ENCODE measurements around the gene RBMS3.

- TF ChIP-seq POLR2A (IDR thresholded peaks at IDR 0.05) (no peak), POLR2AphosphoS5 (IDR thresholded peaks at IDR 0.05) (no peak)
- TF ChIP-seq, protein P1, sequence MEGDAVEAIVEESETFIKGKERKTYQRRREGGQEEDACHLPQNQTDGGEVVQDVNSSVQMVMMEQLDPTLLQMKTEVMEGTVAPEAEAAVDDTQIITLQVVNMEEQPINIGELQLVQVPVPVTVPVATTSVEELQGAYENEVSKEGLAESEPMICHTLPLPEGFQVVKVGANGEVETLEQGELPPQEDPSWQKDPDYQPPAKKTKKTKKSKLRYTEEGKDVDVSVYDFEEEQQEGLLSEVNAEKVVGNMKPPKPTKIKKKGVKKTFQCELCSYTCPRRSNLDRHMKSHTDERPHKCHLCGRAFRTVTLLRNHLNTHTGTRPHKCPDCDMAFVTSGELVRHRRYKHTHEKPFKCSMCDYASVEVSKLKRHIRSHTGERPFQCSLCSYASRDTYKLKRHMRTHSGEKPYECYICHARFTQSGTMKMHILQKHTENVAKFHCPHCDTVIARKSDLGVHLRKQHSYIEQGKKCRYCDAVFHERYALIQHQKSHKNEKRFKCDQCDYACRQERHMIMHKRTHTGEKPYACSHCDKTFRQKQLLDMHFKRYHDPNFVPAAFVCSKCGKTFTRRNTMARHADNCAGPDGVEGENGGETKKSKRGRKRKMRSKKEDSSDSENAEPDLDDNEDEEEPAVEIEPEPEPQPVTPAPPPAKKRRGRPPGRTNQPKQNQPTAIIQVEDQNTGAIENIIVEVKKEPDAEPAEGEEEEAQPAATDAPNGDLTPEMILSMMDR (IDR thresholded peaks at IDR 0.05) = no peak
Measured at GRCh38 chr3:29751647-29752314, 470.9 kb downstream of the RBMS3 start.

Data from upper lobe of left lung (tissue), 4 donors.